Fibroblast of lung (primary cell): ENCODE data around the gene TOMM6. TPM values are rescaled to one million over a fixed set of nuclear protein-coding genes. Genes with fewer than 3 reads are reported as not detected.

ENCODE experiments used
- DNase-seq, 2 donors: peaks; one replicate each; pipeline versions ENCODE4 v3.0.0 to v3.0.0-alpha.2; 2010; ENCODE audit warnings: low read depth in 2 of 2
- H2AFZ ChIP-seq: 2 replicates; pipeline ENCODE4 v1.5.1; 2012; ENCODE audit warnings: low read length, control low read depth, inconsistent platforms
- H3K27ac ChIP-seq: 2 replicates; pipeline ENCODE4 v1.5.1; 2011; ENCODE audit warnings: low read length, control low read depth; ENCODE audit not compliant: insufficient read depth
- H3K27me3 ChIP-seq: 2 replicates; pipeline ENCODE4 v1.5.1; 2011; ENCODE audit warnings: mild to moderate bottlenecking, low read length; ENCODE audit not compliant: control insufficient read depth, insufficient read depth
- H3K36me3 ChIP-seq: 2 replicates; pipeline ENCODE4 v1.5.1; 2011; ENCODE audit warnings: low read length; ENCODE audit not compliant: control insufficient read depth, insufficient read depth
- H3K4me1 ChIP-seq: 2 replicates; pipeline ENCODE4 v1.5.1; 2011; ENCODE audit warnings: low read length; ENCODE audit not compliant: control insufficient read depth, insufficient read depth; ENCODE audit errors: extremely low read depth
- H3K4me2 ChIP-seq: 2 replicates; pipeline ENCODE4 v1.5.1; 2011; ENCODE audit warnings: low read length, control low read depth; ENCODE audit not compliant: insufficient read depth; ENCODE audit errors: extremely low read depth
- H3K4me3 ChIP-seq, 4 experiments: fragments of 200-600 bp in 1 of 4; sonication (generic) in 1 of 4; replicated peaks in 1 of 4; 2 replicates each; pipeline ENCODE4 v1.5.1; 2011 to 2016; ENCODE audit warnings: low read length in 4 of 4, low read depth in 3 of 4, mild to moderate bottlenecking in 3 of 4, control low read depth in 2 of 4, inconsistent platforms in 1 of 4, mixed read lengths in 1 of 4; ENCODE audit not compliant: insufficient read depth in 1 of 4; ENCODE audit errors: control extremely low read depth in 1 of 4
- H3K79me2 ChIP-seq: 2 replicates; pipeline ENCODE4 v1.5.1; 2012; ENCODE audit warnings: mild to moderate bottlenecking, low read length, inconsistent platforms; ENCODE audit not compliant: control insufficient read depth, insufficient read depth
- H3K9ac ChIP-seq: 2 replicates; pipeline ENCODE4 v1.5.1; 2011; ENCODE audit warnings: mild to moderate bottlenecking, low read length, control low read depth; ENCODE audit not compliant: insufficient read depth
- H3K9me3 ChIP-seq: 2 replicates; pipeline ENCODE4 v1.5.1; 2012; ENCODE audit warnings: low read depth, low read length; ENCODE audit not compliant: control insufficient read depth, insufficient read depth
- H4K20me1 ChIP-seq: 2 replicates; pipeline ENCODE4 v1.5.1; 2011; ENCODE audit warnings: low read length; ENCODE audit not compliant: control insufficient read depth, insufficient read depth; ENCODE audit errors: extremely low read depth
- CTCF ChIP-seq, 2 donors: IDR thresholded peaks in 1 of 2; conservative IDR thresholded peaks in 1 of 2; 1 replicate in 1 of 2; 2 replicates in 1 of 2; pipeline ENCODE4 v1.5.1; 2011 to 2012; ENCODE audit warnings: low read length in 2 of 2, control low read depth in 1 of 2, inconsistent platforms in 1 of 2, low read depth in 1 of 2, mild to moderate bottlenecking in 1 of 2
- EZH2 ChIP-seq: IDR thresholded peaks from 2 replicates; pipeline ENCODE4 v1.5.1; 2012; ENCODE audit warnings: low read length, control low read depth, mild to moderate bottlenecking; ENCODE audit errors: missing control alignments
- polyA plus RNA-seq, 2 donors: library from polyadenylated mRNA; depleted of rRNA in 1 of 2; stranded (reverse) in 1 of 2; unstranded in 1 of 2; fragments of >200 nt; gene quantifications; 2 replicates each; pipeline ENCODE4 v1.2.1, GENCODE V29; 2011 to 2012; ENCODE audit warnings: missing spikeins in 1 of 2
- total RNA-seq: library from RNA; depleted of rRNA; stranded (reverse); fragments of >200 nt; gene quantifications from 2 replicates; pipeline ENCODE4 v1.2.1, GENCODE V29; 2014

TOMM6 gene
- total and polyA plus RNA-seq, 2 donors (not counting 1 experiment from before 2014, with no cell fraction given) = 54.7 to 324 TPM

GRCh38 chr6:41783106-41783780, 4.3 kb upstream of the TOMM6 start:
- H2AFZ ChIP-seq = no peak overlapping the region
- no peak overlapping the region for H3K4me3 ChIP-seq
- DNase-seq = no peak
- no peak overlapping the region for H3K27ac ChIP-seq
- TF ChIP-seq EZH2 (no peak), CTCF (conservative IDR thresholded peaks at IDR 0.05 in 1 of 2, IDR thresholded peaks at IDR 0.05 in 1 of 2; ENCODE audit: low read depth in 1 of 2, low read length in 2 of 2) (no peak)
- no peaks in the 10 kb centered on the region for H4K20me1 ChIP-seq
- H3K27me3 ChIP-seq = no peaks in the 10 kb centered on the region
- H3K4me2 ChIP-seq = no peak overlapping the region
- peaks cover 4% of the 10 kb centered on the region for H3K79me2 ChIP-seq
- H3K36me3 ChIP-seq = no peaks in the 10 kb centered on the region
- no peaks in the 10 kb centered on the region for H3K9me3 ChIP-seq
- H3K4me1 ChIP-seq = peaks cover 7% of the 10 kb centered on the region
- H3K9ac ChIP-seq = no peak overlapping the region

GRCh38 chr6:41784581-41785171, 2.8 kb upstream of the TOMM6 start:
- H3K4me2 ChIP-seq = no peak overlapping the region
- no peaks in the 10 kb centered on the region for H3K27me3 ChIP-seq
- no peak for DNase-seq
- H3K36me3 ChIP-seq = no peaks in the 10 kb centered on the region
- H3K79me2 ChIP-seq = peaks cover 13% of the 10 kb centered on the region
- H3K27ac ChIP-seq = no peak overlapping the region
- no peaks in the 10 kb centered on the region for H3K9me3 ChIP-seq
- no peak overlapping the region for H3K9ac ChIP-seq
- TF ChIP-seq CTCF (conservative IDR thresholded peaks at IDR 0.05 in 1 of 2, IDR thresholded peaks at IDR 0.05 in 1 of 2; ENCODE audit: low read depth in 1 of 2, low read length in 2 of 2) (no peak), EZH2 (no peak)
- peaks cover 4% of the 10 kb centered on the region for H3K4me1 ChIP-seq
- no peaks in the 10 kb centered on the region for H4K20me1 ChIP-seq
- H3K4me3 ChIP-seq = no peak overlapping the region
- H2AFZ ChIP-seq = no peak overlapping the region

DNA sequence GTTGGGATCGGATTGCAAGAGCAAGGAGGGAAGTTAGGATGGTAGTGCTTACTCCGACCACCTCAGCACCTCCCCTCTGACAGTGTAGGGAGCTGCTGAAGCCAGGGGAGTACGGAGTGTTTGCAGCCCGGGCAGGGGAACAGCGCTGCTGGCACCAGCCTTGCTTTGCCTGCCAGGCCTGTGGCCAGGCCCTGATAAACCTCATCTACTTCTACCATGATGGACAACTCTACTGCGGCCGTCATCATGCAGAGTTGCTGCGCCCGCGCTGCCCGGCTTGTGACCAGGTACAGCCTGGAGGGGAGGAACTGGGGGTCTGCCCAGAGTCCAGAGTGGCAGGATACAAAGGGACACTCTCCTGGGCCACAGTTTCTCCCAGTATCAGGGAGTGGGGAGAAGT, 2.2 kb upstream of the TOMM6 start:
- peaks cover 4% of the 10 kb centered on the region for H3K4me1 ChIP-seq
- peaks cover 3% of the 10 kb centered on the region for H3K36me3 ChIP-seq
- H3K9ac ChIP-seq = no peak overlapping the region
- H3K4me3 ChIP-seq = no peak overlapping the region
- no peak for DNase-seq
- H3K27ac ChIP-seq = no peak overlapping the region
- H4K20me1 ChIP-seq = no peaks in the 10 kb centered on the region
- H3K27me3 ChIP-seq = no peaks in the 10 kb centered on the region
- peaks cover 13% of the 10 kb centered on the region for H3K79me2 ChIP-seq
- H3K4me2 ChIP-seq = no peak overlapping the region
- H2AFZ ChIP-seq = no peak overlapping the region
- TF ChIP-seq CTCF (conservative IDR thresholded peaks at IDR 0.05 in 1 of 2, IDR thresholded peaks at IDR 0.05 in 1 of 2; ENCODE audit: low read depth in 1 of 2, low read length in 2 of 2) = no peak
- H3K9me3 ChIP-seq = no peaks in the 10 kb centered on the region
